IMR-90 (cell line): ENCODE data around the gene SLC41A1.

Experiments
- CTCF ChIP-seq: conservative IDR thresholded peaks from 2 replicates; pipeline ENCODE4 v1.5.1; 2012; ENCODE audit warnings: mild to moderate bottlenecking, low read depth, low read length, improper control_type of control experiment
- FOS ChIP-seq: fragments of 150-350 bp; IDR thresholded peaks from 2 replicates; pipeline ENCODE4 v1.6.1; 2016; ENCODE audit warnings: low read depth, low read length
- MXI1 ChIP-seq: IDR thresholded peaks from 2 replicates; pipeline ENCODE4 v1.6.1; 2012; ENCODE audit warnings: low read depth, mild to moderate bottlenecking, low read length, moderate library complexity, borderline replicate concordance
- NFE2L2 ChIP-seq: fragments of 150-350 bp; IDR thresholded peaks from 2 replicates; pipeline ENCODE4 v1.6.1; 2016; ENCODE audit warnings: low read depth, mild to moderate bottlenecking, low read length
- POLR2A ChIP-seq: IDR thresholded peaks from 2 replicates; pipeline ENCODE4 v1.6.1; 2012; ENCODE audit warnings: mild to moderate bottlenecking, low read depth, low read length
- RAD21 ChIP-seq: IDR thresholded peaks from 2 replicates; pipeline ENCODE4 v1.6.1; 2012; ENCODE audit warnings: low read length, improper control_type of control experiment
- USF2 ChIP-seq: fragments of 150-350 bp; IDR thresholded peaks from 2 replicates; pipeline ENCODE4 v1.6.1; 2017; ENCODE audit warnings: mild to moderate bottlenecking, antibody characterized with exemption, low read length, low read depth

- TF ChIP-seq RAD21 (no peak), CTCF (no peak), POLR2A (no peak), NFE2L2 (no peak), USF2 (no peak), MXI1 (no peak), FOS (no peak)
These were observed 45.8 kb downstream of the SLC41A1 start for GRCh38 chr1:205767248-205767647.
